Panc1 (cell line): ENCODE results near the gene KCNA10. TPM values are rescaled to one million over a fixed set of nuclear protein-coding genes. Genes with fewer than 3 reads are reported as not detected.

Source experiments
- ATAC-seq: fragments of 200-7000 bp; cut with Tn5 transposase; 2 replicates; pipeline ENCODE4 v1.9.1; 2020; ENCODE audit warnings: mild to moderate bottlenecking, moderate library complexity
- BruUV-seq: library from RNA; stranded (reverse); fragments of 400-500 nt; replicated peaks from 2 replicates; lab custom pipeline; 2021; lab: Mats Ljungman, UMichigan
- CTCF ChIA-PET: fragments of 300-600 bp; sonication (Branson Sonifier 250); formaldehyde crosslinking; loops from one replicate; lab custom pipeline; 2022; ENCODE audit warnings: antibody characterized with exemption; lab: Charles Lee
- POLR2A ChIA-PET: fragments of 300-600 bp; sonication (Branson Sonifier 250); formaldehyde crosslinking; loops from one replicate; lab custom pipeline; 2022; ENCODE audit warnings: antibody characterized with exemption; lab: Charles Lee
- DNase-seq: peaks from one replicate; pipeline ENCODE4 v3.0.0-alpha.2; 2010; ENCODE audit warnings: low read depth, low spot score
- H3K27ac ChIP-seq: 2 replicates; pipeline ENCODE4 v1.5.1; 2011; ENCODE audit warnings: mild to moderate bottlenecking, low read length, inconsistent platforms
- H3K27me3 ChIP-seq: fragments of 200-500 bp; sonication (Bioruptor generic); 2 replicates; pipeline ENCODE4 v1.6.0; 2014; ENCODE audit warnings: low read length, inconsistent platforms; ENCODE audit not compliant: control insufficient read depth, insufficient read depth
- H3K36me3 ChIP-seq: fragments of 200-500 bp; sonication (Bioruptor generic); 2 replicates; pipeline ENCODE4 v1.5.1; 2014; ENCODE audit warnings: inconsistent platforms, mild to moderate bottlenecking, low read length, moderate library complexity; ENCODE audit not compliant: control insufficient read depth, insufficient read depth
- H3K4me1 ChIP-seq: 2 replicates; pipeline ENCODE4 v1.5.1; 2011; ENCODE audit warnings: inconsistent platforms, mild to moderate bottlenecking, low read length, moderate library complexity; ENCODE audit not compliant: control insufficient read depth, insufficient read depth
- H3K4me3 ChIP-seq, 2 experiments: 2 replicates each; pipeline ENCODE4 v1.5.1; 2011 to 2012; ENCODE audit warnings: low read depth in 2 of 2, low read length in 2 of 2, mild to moderate bottlenecking in 2 of 2, inconsistent platforms in 1 of 2, moderate library complexity in 1 of 2
- H3K9me3 ChIP-seq: fragments of 200-500 bp; sonication (Bioruptor generic); 2 replicates; pipeline ENCODE4 v1.5.1; 2014; ENCODE audit warnings: low read depth, mild to moderate bottlenecking, inconsistent platforms, low read length, moderate library complexity; ENCODE audit not compliant: control insufficient read depth, insufficient read depth
- POLR2AphosphoS5 ChIP-seq: IDR thresholded peaks from 2 replicates; pipeline ENCODE4 v1.6.1; 2012; ENCODE audit warnings: mild to moderate bottlenecking, low read depth, low read length, moderate library complexity
- SIN3A ChIP-seq: IDR thresholded peaks from 2 replicates; pipeline ENCODE4 v1.6.1; 2012; ENCODE audit warnings: low read depth, mild to moderate bottlenecking, low read length, moderate library complexity, borderline replicate concordance; ENCODE audit not compliant: insufficient read depth
- TCF7L2 ChIP-seq: IDR thresholded peaks from 2 replicates; pipeline ENCODE4 v1.6.1; 2011; ENCODE audit warnings: mild to moderate bottlenecking, low read depth, low read length, inconsistent platforms
- in situ Hi-C: cut with HindIII; loops from 2 replicates; pipeline ENCODE4 v1.10.0; 2016; ENCODE audit warnings: low sequenced_read_pairs, low pct_unique_long_range_greater_than_20kb
- intact Hi-C: fragments of 100-400 bp; cut with micrococcal nuclease; formaldehyde crosslinking; loops from one replicate; pipeline ENCODE4 v1.10.0; 2022; ENCODE audit not compliant: unreplicated experiment
- total RNA-seq: library from RNA; stranded (reverse); gene quantifications from one replicate; pipeline ENCODE4 v1.2.1, GENCODE V29; 2021; ENCODE audit not compliant: unreplicated experiment
- TF ChIP-seq, protein P1 (sequence below), 2 experiments: IDR thresholded peaks; 2 replicates each; pipeline ENCODE4 v1.6.1; 2011 to 2012; ENCODE audit warnings: low read depth in 2 of 2, control low read depth in 1 of 2, low read length in 1 of 2, mild to moderate bottlenecking in 1 of 2, moderate library complexity in 1 of 2; ENCODE audit not compliant: insufficient read depth in 1 of 2
- TF ChIP-seq, protein P2 (sequence below): fragments of 450-650 bp; IDR thresholded peaks from 2 replicates; pipeline ENCODE4 v1.5.1; 2017; ENCODE audit warnings: mild to moderate bottlenecking

Gene KCNA10
- total RNA-seq, 1 experiment from 2014 or later = not detected

DNA sequence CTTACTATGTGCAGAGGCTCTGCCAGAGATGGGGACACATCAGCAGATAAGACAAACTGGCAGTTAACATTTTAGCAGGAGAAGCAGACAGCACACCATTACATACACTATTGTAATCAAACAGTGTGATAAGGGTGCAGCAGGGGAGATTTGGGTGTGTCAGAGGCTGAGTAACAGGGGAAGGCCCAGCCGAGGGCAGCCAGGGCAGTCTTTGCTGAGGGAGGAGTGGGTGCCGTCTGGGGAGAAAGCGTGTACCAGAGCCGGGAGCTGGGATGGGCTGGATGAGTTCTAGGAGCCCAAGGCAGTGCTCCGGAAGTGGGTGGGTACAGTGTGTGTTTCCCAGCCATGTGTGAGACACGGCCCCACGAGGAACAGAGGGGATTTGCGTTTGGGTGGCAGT lies 31.2 kb downstream of the KCNA10 start:
- TF ChIP-seq TCF7L2 = no peak
- TF ChIP-seq, protein P1, sequence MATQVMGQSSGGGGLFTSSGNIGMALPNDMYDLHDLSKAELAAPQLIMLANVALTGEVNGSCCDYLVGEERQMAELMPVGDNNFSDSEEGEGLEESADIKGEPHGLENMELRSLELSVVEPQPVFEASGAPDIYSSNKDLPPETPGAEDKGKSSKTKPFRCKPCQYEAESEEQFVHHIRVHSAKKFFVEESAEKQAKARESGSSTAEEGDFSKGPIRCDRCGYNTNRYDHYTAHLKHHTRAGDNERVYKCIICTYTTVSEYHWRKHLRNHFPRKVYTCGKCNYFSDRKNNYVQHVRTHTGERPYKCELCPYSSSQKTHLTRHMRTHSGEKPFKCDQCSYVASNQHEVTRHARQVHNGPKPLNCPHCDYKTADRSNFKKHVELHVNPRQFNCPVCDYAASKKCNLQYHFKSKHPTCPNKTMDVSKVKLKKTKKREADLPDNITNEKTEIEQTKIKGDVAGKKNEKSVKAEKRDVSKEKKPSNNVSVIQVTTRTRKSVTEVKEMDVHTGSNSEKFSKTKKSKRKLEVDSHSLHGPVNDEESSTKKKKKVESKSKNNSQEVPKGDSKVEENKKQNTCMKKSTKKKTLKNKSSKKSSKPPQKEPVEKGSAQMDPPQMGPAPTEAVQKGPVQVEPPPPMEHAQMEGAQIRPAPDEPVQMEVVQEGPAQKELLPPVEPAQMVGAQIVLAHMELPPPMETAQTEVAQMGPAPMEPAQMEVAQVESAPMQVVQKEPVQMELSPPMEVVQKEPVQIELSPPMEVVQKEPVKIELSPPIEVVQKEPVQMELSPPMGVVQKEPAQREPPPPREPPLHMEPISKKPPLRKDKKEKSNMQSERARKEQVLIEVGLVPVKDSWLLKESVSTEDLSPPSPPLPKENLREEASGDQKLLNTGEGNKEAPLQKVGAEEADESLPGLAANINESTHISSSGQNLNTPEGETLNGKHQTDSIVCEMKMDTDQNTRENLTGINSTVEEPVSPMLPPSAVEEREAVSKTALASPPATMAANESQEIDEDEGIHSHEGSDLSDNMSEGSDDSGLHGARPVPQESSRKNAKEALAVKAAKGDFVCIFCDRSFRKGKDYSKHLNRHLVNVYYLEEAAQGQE (IDR thresholded peaks at IDR 0.05; ENCODE audit: insufficient read depth in 1 of 2, low read depth in 2 of 2, low read length in 1 of 2) = no peak
- no peak for TF ChIP-seq SIN3A
- TF ChIP-seq, protein P2, sequence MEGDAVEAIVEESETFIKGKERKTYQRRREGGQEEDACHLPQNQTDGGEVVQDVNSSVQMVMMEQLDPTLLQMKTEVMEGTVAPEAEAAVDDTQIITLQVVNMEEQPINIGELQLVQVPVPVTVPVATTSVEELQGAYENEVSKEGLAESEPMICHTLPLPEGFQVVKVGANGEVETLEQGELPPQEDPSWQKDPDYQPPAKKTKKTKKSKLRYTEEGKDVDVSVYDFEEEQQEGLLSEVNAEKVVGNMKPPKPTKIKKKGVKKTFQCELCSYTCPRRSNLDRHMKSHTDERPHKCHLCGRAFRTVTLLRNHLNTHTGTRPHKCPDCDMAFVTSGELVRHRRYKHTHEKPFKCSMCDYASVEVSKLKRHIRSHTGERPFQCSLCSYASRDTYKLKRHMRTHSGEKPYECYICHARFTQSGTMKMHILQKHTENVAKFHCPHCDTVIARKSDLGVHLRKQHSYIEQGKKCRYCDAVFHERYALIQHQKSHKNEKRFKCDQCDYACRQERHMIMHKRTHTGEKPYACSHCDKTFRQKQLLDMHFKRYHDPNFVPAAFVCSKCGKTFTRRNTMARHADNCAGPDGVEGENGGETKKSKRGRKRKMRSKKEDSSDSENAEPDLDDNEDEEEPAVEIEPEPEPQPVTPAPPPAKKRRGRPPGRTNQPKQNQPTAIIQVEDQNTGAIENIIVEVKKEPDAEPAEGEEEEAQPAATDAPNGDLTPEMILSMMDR = no peak
- no peak for TF ChIP-seq POLR2AphosphoS5
- Histone ChIP-seq H3K9me3 (no peaks in the 10 kb centered on the region), H3K27ac (no peak overlapping the region), H3K27me3 (no peaks in the 10 kb centered on the region), H3K36me3 (no peaks in the 10 kb centered on the region), H3K4me3 (no peak overlapping the region), H3K4me1 (no peaks in the 10 kb centered on the region)
- ChIA-PET CTCF (no interaction called here), POLR2A (no interaction called here)
- in situ Hi-C loops (no loop called here), intact Hi-C loops (no loop called here)
- ATAC-seq (no peak), DNase-seq (no peak)
- BruUV-seq = no TSS peak

DNA sequence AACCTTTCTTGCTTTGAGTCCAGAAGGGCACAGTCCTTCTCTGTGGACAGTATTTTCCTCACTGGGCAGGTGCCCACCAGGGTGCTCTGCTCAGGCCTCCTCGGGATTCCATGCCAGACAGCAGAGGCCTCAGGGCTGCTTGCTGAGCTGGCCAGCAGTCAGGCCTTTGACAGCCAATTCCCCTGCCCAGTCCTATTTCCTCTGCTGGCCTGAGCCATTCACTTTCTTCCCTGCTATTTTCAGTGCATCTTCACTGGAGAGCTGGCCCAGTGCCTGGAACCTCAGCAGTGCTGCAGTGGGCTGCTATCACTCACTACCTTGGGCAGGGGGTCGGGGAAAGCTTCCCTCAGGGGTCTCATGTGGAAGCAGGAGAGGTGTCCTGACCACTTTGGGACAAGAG lies 33.2 kb downstream of the KCNA10 start:
- no TSS peak for BruUV-seq
- in situ Hi-C loops = no loop called here
- intact Hi-C loops = no loop called here
- H3K4me1 ChIP-seq = 0 out of 2 replicates have a peak, but pooled peaks cover 2% of the 10 kb centered on the region
- no peak overlapping the region for H3K4me3 ChIP-seq
- ATAC-seq (no peak), DNase-seq (no peak)
- H3K9me3 ChIP-seq = no peaks in the 10 kb centered on the region
- H3K36me3 ChIP-seq = no peaks in the 10 kb centered on the region
- ChIA-PET CTCF (no interaction called here), POLR2A (no interaction called here)
- H3K27ac ChIP-seq = no peak overlapping the region
- TF ChIP-seq TCF7L2 (no peak), SIN3A (no peak), POLR2AphosphoS5 (no peak)
- TF ChIP-seq, protein P2 = no peak
- TF ChIP-seq, protein P1 (IDR thresholded peaks at IDR 0.05; ENCODE audit: insufficient read depth in 1 of 2, low read depth in 2 of 2, low read length in 1 of 2) = no peak
- no peaks in the 10 kb centered on the region for H3K27me3 ChIP-seq
